Renal cortical epithelial cell (primary cell): Measurements from ENCODE around the gene TRAF4. TPM values are rescaled to one million over a fixed set of nuclear protein-coding genes. Genes with fewer than 3 reads are reported as not detected.
"Not testable (repeated sequence)": the region's sequence is repeated elsewhere in the genome, so short reads cannot be mapped to it uniquely, and the experiment has no call there.

ENCODE experiments used
- DNase-seq: peaks from one replicate; pipeline ENCODE4 v3.0.0-alpha.2; 2011; ENCODE audit warnings: low read depth
- total RNA-seq: library from RNA; depleted of rRNA; stranded (reverse); fragments of >200 nt; gene quantifications from 2 replicates; pipeline ENCODE4 v1.2.3, GENCODE V29; 2014

The TRAF4 gene
- total RNA-seq, 1 donor from 2014 or later: 63.8 TPM

- no peak for DNase-seq
These were observed 29.5 kb upstream of the TRAF4 start for GRCh38 chr17:28714281-28714680.

DNA sequence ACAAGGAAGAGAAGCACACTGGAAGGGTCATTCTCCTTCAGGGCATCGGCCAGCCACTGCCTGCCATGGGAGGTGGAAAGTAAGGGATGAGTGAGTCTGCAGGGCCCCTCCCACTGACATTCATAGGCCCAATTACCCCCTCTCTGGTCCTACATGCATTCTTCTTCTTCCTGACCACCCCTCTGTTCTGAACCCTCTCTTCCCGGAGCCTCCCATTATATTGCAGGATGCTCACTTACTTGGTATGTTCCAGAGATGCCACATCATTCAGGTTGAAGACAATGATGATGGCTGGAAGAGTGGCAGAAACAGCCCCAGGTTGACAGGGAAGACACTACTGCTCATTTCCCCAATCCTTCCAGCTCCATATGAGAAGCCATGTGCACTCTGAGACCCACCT is 28.6 kb upstream of the TRAF4 start:
- no peak for DNase-seq

DNA sequence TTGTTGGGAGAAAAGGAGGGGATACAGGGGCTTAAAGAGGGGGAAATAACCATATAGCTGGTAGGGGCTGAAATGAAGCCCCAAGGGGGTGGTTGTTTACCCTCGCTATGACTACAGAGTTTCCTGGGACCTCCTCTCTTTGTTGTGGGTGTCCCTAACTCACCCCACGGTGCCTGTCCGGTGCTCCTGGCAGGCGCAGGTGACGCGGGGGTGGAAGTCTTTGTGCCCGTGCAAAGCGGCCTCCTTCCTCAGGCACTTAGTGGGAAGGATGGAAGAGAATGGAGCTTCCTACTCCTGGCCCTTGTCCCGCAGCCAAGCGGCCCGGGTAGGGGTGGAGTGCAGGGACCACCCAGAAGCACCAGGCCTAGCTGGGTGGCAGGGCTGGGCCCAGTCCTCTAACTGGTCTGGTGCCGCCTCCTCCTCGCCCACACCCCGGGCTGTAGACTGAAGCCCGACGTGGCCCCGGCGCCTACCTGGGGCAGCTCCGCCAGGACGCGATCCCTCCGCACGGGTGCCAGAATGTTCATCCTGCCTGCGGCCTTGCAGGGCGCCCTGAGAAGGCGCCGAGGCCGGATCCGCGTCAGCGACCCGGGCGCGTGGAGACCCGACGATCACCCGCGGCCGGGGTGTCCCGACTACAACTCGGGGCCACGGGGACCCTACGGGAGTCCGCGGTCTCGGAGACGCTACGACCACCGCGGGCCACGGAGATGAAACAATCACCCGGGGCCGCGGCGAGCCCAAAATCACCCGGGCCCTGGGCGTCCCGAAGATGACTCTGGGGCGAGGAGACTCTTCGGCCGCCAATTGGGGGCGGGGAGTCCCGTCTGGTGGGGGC is 26.9 kb upstream of the TRAF4 start:
- DNase-seq: no peak

- peak; percentile 68 for DNase-seq
These were observed 26.1 kb upstream of the TRAF4 start, which contains the start of gene RAB34 for GRCh38 chr17:28717578-28718332. RAB34 (minus strand) TSS chr17:28717868; CDS start chr17:28717266, 602 bp downstream.

DNA sequence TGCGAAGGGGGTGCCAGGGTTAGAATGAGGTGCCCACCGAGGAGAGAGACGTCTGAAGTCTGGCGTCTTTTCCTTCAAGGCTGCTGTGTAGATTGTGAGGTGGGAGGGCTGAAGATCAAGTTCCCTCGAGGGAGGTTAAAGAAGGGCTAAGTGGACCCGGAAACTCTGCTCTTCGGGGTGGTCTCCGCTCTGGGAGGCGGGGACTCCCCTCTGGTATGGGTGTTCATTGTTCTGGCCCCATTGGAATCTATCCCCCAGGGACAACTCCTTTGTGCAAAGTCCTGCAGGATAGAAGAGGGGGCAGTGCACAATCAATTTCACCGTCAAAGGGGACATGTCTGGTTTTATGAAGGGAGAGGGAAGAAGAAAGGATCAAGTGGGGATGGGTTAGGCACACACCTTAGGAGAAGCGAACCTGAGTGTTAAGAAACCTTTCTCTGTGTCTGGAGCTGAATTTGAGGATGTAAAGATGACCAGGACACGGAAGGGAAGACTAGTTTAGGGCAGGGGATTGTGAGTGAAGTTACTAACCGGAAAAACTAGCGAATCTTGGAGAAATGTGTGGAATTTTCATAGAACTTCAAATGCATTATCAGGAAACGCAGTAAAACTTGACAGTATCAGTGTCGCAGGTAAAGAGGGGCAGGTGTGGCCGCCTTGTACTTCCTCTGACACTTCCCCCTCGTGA is 25.3 kb upstream of the TRAF4 start:
- DNase-seq: no peak

DNA sequence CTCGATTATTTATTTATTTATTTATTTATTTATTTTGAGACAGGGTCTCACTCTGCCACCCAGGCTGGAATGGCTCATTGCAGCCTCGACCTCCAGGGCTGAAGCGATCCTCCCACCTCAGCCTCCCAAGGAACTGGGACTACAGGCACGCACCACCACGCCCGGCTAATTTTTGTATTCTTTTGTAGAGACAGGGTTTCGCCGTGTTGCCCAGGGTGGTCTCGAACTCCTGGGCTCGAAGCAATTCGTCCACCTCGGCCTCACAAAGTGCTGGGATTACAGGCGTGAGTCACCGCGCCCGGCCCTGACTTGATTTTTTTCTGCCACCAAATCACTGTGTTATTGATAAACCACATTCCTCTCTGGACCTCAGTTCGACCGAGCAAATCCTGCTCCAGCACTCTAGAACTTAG is 24.8 kb upstream of the TRAF4 start:
- DNase-seq: no peak

GRCh38 chr17:28720247-28720996 is 23.4 kb upstream of the TRAF4 start:
- no peak for DNase-seq

DNA sequence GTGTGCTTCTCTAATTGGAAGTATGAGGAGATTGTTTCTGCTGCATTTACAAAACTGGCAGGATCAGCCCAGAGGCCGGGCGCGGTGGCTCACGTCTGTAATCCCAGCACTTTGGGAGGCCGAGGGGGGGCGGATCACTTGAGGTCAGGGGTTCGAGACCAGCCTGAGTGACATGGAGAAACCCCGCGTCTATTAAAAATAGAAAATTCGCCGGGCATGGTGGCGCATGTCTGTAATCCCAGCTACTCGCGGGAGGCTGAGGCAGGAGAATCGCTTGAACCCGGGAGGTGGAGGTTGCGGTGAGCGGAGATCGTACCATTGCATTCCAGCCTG is 22.8 kb upstream of the TRAF4 start:
- not testable (repeated sequence) for DNase-seq

GRCh38 chr17:28722417-28723158 is 21.2 kb upstream of the TRAF4 start:
- DNase-seq: no peak

DNA sequence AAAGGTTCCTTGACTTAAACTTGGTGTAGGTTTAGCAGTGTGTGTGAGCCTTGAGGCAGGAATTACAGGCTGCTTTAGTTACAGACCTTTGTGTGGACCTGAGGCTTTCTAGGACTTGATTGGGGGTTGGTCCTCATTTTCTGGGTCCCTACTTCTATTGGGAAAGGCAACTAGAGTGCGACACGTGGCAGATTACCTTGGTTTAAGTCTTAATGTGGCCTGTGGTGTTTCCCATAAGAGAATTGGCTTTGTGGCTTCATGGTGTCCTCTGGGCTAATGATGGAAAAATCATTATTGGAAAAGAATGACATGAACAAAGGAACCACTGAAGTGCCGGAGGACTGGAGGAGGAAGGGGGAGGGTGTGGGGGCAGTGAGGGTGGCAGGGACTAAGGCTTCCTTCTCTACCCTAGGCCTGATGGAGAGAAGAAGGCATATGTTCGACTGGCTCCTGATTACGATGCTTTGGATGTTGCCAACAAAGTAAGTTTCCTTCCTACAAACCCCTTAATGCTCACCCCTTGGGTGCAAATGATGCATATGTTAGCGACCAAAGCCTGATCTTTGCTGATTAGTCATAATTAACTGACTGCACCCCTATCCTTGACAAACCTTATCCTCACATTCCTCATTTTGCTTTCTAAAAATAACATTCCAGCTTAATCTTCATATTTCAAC is 20.5 kb upstream of the TRAF4 start:
- no peak for DNase-seq

GRCh38 chr17:28723836-28724499 is 19.8 kb upstream of the TRAF4 start:
- not testable (repeated sequence) for DNase-seq

- DNase-seq: no peak
These were observed 19.2 kb upstream of the TRAF4 start for GRCh38 chr17:28724500-28725165.

- DNase-seq: peak; percentile 33
These were observed 18.6 kb upstream of the TRAF4 start for GRCh38 chr17:28725166-28725659.

DNA sequence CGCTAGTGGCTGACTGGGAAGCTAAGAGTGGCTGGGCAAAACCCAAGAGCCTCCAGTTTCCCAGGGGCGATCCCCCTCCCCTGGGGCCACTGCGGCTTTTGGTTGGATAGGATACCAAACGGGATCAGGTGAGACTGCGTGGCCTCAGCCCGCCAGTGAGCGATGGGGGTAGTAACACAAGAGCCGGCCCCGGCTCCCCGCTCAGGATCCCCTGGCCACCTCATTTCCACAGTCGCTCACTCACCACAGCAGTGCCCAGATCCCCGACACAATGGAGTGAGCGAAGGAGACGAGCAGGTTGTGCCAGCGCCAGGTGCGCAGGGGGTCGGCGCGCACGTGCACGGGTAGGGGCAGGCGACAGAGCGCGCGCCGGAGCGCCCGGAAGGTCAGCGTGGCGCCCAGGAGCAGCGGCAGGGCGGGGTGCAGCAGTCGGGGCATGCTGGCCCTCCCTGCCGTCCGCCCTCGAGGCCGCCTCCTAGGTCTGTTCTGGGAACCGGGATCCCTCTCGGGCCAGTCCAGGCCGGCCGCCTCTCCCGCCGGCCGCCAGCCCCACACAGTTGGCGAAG is 18.1 kb upstream of the TRAF4 start:
- peak; percentile 38 for DNase-seq

DNA sequence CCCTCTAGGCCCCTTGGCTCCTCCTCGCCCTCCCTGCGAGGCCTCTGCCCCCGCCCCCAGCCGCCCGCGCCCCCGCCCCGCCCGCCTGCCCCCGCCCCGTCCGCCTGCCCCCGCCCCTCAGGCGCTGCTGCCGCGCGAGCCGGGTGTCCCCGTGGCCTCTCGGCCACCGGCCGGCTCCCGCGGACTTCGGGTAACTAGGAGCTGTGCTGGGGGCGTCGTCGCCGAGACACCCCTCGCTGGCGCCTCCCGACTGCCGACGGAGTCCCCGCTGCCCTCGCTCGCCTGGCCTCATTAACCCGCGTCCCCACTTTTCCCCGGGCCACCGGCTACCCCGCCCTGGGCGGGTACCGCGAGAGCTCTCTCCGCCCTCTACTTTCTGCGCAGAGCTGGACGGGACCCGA is 17.6 kb upstream of the TRAF4 start, which contains the start of gene TLCD1:
TLCD1 (minus strand) TSS at position 8 of the 401 bp plus-strand sequence. CDS start 136 bp downstream, outside the sequence.
- no peak for DNase-seq

- peak; percentile 99 for DNase-seq
These were observed 17.0 kb upstream of the TRAF4 start for GRCh38 chr17:28726627-28727491.

DNA sequence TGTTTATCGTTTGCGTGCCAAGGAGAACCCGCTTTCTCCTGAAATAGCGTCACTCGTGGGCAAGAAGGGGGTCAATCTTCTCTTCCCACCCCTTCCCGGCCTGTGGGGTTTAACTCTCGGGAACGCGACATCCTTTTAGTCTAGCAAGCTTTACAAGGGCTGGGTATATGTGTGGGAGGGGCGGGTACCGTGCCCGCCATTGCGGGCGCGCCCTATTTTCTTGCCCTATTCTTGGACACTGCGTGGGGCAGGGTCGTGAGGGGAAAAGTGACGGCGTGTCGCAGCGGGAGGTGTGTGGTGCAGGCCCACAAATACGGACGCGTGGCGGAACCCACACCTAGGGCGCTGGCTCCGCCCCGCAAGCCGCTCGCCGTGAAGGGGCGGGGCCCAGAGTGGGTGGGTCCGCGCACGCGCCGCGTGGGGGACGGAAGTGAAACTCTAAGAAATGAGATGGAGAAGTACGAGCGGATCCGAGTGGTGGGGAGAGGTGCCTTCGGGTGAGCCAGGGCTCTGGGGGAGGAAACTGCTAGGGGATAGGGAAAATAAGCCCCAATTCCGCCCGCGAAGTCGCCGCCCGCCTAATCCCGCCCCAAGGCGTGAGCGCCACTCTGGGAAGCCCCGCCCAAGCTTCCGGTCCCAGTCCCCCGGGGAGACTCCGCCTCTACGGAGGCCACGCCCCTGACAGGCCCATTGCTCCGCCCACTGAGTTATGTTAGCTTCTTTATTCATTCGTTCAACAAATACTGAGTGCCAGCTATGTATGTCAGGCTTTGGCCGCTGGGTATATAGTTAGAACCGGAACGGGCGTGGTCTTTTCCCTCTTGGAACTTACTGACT is 15.2 kb upstream of the TRAF4 start, which contains the start of gene NEK8:
NEK8 (plus strand) TSS at position 425 of the 837 bp plus-strand sequence; CDS start at position 451, 26 bp downstream.
- peak; percentile 84 for DNase-seq
